Colonic mucosa (tissue), 4 donors: ENCODE results near the gene C2CD4B. TPM values are rescaled to one million over a fixed set of nuclear protein-coding genes. Genes with fewer than 3 reads are reported as not detected.

Experiments
- DNase-seq: peaks from one replicate; pipeline ENCODE4 v3.0.0-alpha.2; 2020
- H3K27ac ChIP-seq: fragments of 200-600 bp; one replicate; pipeline ENCODE4 v1.8.0; 2021
- H3K27me3 ChIP-seq: fragments of 200-600 bp; one replicate; pipeline ENCODE4 v1.8.0; 2021
- H3K36me3 ChIP-seq: fragments of 200-600 bp; one replicate; pipeline ENCODE4 v1.8.0; 2021
- H3K4me1 ChIP-seq: fragments of 200-600 bp; one replicate; pipeline ENCODE4 v1.8.0; 2021; ENCODE audit warnings: mild to moderate bottlenecking
- H3K4me3 ChIP-seq: fragments of 200-600 bp; one replicate; pipeline ENCODE4 v1.8.0; 2021
- H3K9ac ChIP-seq, 2 donors: one replicate each; pipeline ENCODE4 v1.7.0; 2013; ENCODE audit warnings: control low read depth in 2 of 2, low read depth in 2 of 2, low read length in 2 of 2
- H3K9me3 ChIP-seq: fragments of 200-600 bp; one replicate; pipeline ENCODE4 v1.8.0; 2021
- CTCF ChIP-seq: fragments of 200-600 bp; IDR thresholded peaks from one replicate; pipeline ENCODE4 v1.8.0; 2022; ENCODE audit warnings: antibody characterized with exemption, mild to moderate bottlenecking
- intact Hi-C: fragments of 100-400 bp; cut with DNase I; formaldehyde crosslinking; loops from one replicate; pipeline ENCODE4 v1.14.1; 2022
- total RNA-seq, 2 donors: library from RNA; stranded (reverse); fragmentation: NEBNext Ultra II Directional in 1 of 2; extraction: Animal tissue kit (Norgen Biotek cat#: 25700) in 1 of 2; gene quantifications; one replicate each; pipeline ENCODE4 v1.2.1, GENCODE V29; 2021
- donor health status: healthy.
- donor health status: DM: no; HTN: no; CAD: no.
- donor health status: DM: no; HTN: no; CAD: no.

C2CD4B gene
- total RNA-seq, 2 donors from 2014 or later = 2.6 to 5.4 TPM

- Histone ChIP-seq H3K9me3 (no peaks in the 10 kb centered on the region), H3K27ac (no peak overlapping the region), H3K4me1 (no peaks in the 10 kb centered on the region), H3K4me3 (no peak overlapping the region), H3K27me3 (no peaks in the 10 kb centered on the region), H3K36me3 (no peaks in the 10 kb centered on the region), H3K9ac (no peak overlapping the region)
- intact Hi-C loops = no loop called here
- DNase-seq = no peak
- TF ChIP-seq CTCF = no peak
Measured at GRCh38 chr15:62150445-62150844, 14.6 kb downstream of the C2CD4B start.

- intact Hi-C loops = no loop called here
- no peak overlapping the region for H3K4me3 ChIP-seq
- H3K27ac ChIP-seq = no peak overlapping the region
- no peak for DNase-seq
- no peaks in the 10 kb centered on the region for H3K4me1 ChIP-seq
- H3K27me3 ChIP-seq = no peaks in the 10 kb centered on the region
- H3K9me3 ChIP-seq = no peaks in the 10 kb centered on the region
- H3K36me3 ChIP-seq = no peaks in the 10 kb centered on the region
- no peak overlapping the region for H3K9ac ChIP-seq
- TF ChIP-seq CTCF = no peak
Measured at GRCh38 chr15:62149729-62150128, 15.4 kb downstream of the C2CD4B start.

GRCh38 chr15:62147551-62147950, 17.5 kb downstream of the C2CD4B start:
- no peak for TF ChIP-seq CTCF
- no peaks in the 10 kb centered on the region for H3K27me3 ChIP-seq
- no peaks in the 10 kb centered on the region for H3K36me3 ChIP-seq
- DNase-seq = no peak
- H3K27ac ChIP-seq = no peak overlapping the region
- no peak overlapping the region for H3K4me3 ChIP-seq
- no peaks in the 10 kb centered on the region for H3K4me1 ChIP-seq
- no peak overlapping the region for H3K9ac ChIP-seq
- intact Hi-C loops = no loop called here
- H3K9me3 ChIP-seq = no peaks in the 10 kb centered on the region

GRCh38 chr15:62147149-62147548, 17.9 kb downstream of the C2CD4B start:
- Histone ChIP-seq H3K27me3 (no peaks in the 10 kb centered on the region), H3K9me3 (no peaks in the 10 kb centered on the region), H3K4me3 (no peak overlapping the region), H3K4me1 (no peaks in the 10 kb centered on the region), H3K9ac (no peak overlapping the region), H3K36me3 (no peaks in the 10 kb centered on the region), H3K27ac (no peak overlapping the region)
- DNase-seq = no peak
- TF ChIP-seq CTCF = no peak
- intact Hi-C loops = no loop called here

- Histone ChIP-seq H3K27me3 (no peaks in the 10 kb centered on the region), H3K9me3 (no peaks in the 10 kb centered on the region), H3K36me3 (no peaks in the 10 kb centered on the region), H3K9ac (no peak overlapping the region), H3K27ac (no peak overlapping the region), H3K4me1 (no peaks in the 10 kb centered on the region), H3K4me3 (no peak overlapping the region)
- intact Hi-C loops = no loop called here
- no peak for TF ChIP-seq CTCF
- DNase-seq = no peak
Measured at GRCh38 chr15:62145015-62145735, 19.9 kb downstream of the C2CD4B start.
